Measurements from ENCODE around the gene KDM4B.

The KDM4B gene

GRCh38 chr19:5086725-5087439, 118.0 kb downstream of the KDM4B start:
- no peak for DNase-seq

DNA sequence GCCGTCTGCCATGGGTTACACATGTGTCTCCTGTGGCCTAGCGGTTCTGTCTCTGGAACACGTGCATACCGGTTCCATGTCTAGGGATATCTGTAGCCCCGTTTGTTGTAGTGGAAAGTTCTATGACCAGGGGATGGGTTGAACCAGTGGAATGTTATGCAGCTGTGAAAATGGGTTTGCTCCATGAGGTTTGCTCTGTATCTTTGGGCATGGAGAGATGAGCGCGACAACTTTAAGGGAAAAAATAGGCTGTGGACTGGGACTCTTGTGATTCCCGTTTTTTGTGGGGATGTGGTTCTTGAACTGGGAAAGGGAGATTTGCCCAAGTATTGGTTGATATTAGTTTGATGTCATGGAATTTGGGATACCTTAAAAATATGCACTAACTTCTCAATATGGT, 120.4 kb downstream of the KDM4B start:
- no peak for DNase-seq

- no peak for DNase-seq
These were observed 121.6 kb downstream of the KDM4B start for GRCh38 chr19:5090465-5091017.

DNA sequence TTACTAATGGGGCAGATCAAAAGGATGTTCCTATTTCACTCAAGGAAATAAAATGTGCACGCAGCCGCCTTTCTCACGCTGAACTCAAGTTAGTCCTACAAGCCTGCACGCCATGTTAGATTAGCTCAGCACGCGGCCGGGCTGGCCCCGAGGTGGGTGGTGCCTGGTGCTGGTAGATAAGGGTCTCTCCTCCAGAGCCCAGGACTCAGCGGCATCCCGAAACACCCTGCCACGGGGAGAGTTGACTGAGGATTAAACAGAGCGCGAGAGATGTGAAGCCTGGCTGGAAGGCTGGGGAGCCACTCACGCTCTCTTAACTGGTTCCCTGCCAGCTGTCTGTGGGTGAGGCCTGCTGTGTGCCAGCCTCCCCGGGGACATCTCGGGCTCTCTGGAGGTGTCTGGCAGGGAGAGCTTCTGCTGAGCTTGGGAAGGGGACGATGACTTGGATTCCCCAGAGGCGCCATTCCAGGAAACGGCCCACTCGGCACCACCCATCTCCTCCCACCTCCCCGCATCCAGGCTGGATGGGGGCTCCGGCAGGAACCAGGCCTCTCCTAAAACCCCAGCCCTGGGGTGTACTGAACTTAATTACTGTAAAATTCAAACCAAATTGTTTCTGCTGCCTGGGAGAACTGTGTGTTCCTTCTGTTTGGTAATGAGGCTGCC, 122.2 kb downstream of the KDM4B start:
- peak in 24 of 56 donors; percentile 14 to 65 (median 31) for DNase-seq

DNA sequence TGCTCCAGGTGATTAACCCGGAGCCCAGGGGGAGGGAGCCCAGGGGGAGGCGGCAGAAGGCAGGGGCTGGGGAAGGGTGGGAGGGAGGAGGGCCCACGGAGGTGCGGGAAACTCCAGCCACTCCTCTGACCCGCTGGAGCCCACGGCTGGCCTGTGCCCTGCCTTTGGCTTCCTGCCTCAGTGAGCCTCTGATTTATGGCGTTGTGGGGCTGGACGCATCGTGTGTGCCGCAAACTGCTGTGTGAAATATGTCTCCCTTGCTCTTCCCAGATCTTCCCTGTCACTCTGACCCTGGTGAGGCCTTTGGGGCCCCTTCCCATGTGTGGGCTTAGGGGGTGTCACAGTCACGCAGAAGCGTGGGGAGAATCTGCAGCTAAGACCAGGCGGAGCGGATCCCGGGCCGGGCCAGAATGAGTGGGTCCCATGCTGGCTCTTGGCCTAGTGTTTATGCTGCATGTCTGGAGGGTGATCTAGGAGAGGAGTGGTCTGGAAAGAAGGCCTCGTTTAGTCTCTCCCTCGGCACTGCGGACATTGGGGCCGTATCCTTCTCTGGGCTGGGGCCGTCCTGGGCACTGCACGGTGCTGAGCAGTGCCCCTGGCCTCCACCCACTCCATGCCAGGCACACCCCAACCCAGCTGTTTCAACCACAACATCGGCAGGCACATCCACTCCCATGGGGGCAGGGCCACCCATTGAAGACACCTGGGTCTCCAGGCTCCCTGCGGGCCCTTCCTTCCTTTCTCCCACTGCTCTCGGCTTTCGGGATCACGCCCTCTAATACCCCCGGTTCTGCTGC, 123.0 kb downstream of the KDM4B start:
- no peak for DNase-seq

GRCh38 chr19:5092481-5092843, 123.5 kb downstream of the KDM4B start:
- no peak for DNase-seq

GRCh38 chr19:5093297-5093928, 124.5 kb downstream of the KDM4B start:
- peak in 30 of 56 donors; percentile 13 to 62 (median 40) for DNase-seq

DNA sequence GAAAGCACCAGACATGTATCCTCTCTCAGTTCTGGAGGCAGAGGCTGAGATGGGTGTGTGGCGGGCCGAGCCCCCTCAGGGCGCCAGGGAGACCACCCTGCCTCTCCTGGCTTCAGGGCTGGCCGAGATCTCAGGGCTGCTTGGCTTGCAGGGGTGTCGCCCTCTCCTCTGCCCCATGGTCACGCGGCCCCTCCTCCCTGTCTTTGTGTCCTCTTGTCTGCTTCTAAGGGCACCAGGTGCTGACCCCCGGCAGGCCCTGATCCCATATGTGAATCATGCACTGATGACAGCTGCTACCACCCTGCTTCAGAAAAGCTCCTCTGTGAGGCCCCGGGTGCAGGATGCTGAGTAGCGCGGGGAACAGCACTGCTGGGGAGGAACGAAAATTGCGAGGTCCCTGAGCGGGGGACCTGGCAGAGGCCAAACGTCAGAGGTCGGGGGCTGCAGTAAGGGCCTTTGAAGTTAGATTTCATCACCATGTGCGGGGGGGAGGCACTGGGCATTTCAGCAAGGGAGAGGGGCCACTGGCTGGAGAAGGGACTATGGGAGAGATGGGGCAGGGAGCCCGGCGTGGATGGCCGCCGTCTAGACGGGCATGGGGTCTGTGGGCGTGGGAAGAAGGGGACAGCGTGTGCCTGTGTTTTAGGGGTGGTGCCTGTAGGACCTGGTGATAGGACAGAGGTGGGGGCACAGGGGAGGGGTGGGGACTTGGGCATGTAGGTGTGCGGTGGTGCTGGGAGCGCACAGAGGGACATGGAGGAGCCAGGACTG, 125.2 kb downstream of the KDM4B start:
- DNase-seq: no peak

- no peak for DNase-seq
These were observed 126.1 kb downstream of the KDM4B start for GRCh38 chr19:5094768-5095567.

- DNase-seq: no peak
These were observed 126.6 kb downstream of the KDM4B start for GRCh38 chr19:5095568-5095850.

DNA sequence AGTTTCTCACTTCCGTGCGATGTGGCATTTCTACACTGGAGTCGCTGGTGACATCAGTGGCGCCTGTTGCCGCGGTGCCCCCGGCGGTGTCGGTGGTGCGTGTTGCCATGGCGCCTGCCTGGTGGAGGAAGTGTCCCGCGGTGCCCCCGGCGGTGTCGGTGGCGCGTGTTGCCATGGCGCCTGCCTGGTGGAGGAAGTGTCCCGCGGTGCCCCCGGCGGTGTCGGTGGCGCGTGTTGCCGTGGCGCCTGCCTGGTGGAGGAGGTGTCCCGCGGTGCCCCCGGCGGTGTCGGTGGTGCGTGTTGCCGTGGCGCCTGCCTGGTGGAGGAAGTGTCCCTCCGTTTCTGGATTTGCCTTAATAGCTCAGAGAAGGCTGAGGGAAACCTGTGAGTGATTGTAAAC, 127.6 kb downstream of the KDM4B start:
- DNase-seq: no peak

- no peak for DNase-seq
These were observed 128.5 kb downstream of the KDM4B start for GRCh38 chr19:5097331-5097930.

DNA sequence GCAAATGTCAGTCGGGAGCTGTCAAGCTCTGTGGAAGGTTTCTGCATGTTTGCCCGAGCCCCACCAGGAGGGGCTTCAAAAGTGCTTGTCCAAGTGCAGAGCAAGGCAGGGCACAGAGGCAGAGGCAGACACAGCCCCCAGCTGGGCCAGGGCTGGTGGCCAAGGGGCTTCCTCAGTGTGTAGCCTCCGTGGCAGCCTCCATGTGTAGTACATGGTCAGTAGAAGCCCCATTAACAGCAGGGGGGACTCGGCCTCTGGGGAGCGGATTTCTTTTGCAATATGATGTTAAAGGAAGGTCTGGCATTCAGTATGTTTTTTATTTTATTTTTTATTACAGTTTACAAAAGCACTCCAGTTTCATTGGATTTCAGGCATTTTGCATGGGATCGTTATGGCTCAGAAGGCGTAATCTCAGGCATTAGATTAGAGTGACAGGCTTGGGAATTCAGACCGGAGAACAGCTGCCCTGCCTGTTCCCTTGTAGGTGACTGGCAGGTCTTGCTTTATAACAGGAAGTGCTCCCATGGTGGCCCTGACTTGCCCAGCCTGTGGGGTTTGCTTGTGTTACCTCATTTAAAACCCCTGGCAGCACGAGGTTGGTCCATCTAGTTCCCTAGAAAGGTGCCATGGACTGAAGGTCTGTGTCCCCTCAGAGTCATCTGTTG, 129.2 kb downstream of the KDM4B start:
- DNase-seq: no peak

GRCh38 chr19:5098646-5099045, 129.7 kb downstream of the KDM4B start:
- no peak for DNase-seq

GRCh38 chr19:5099701-5100221, 130.8 kb downstream of the KDM4B start:
- DNase-seq: no peak

GRCh38 chr19:5101871-5102270, 133.0 kb downstream of the KDM4B start:
- DNase-seq: no peak

GRCh38 chr19:5102520-5102919, 133.6 kb downstream of the KDM4B start:
- DNase-seq: no peak

DNA sequence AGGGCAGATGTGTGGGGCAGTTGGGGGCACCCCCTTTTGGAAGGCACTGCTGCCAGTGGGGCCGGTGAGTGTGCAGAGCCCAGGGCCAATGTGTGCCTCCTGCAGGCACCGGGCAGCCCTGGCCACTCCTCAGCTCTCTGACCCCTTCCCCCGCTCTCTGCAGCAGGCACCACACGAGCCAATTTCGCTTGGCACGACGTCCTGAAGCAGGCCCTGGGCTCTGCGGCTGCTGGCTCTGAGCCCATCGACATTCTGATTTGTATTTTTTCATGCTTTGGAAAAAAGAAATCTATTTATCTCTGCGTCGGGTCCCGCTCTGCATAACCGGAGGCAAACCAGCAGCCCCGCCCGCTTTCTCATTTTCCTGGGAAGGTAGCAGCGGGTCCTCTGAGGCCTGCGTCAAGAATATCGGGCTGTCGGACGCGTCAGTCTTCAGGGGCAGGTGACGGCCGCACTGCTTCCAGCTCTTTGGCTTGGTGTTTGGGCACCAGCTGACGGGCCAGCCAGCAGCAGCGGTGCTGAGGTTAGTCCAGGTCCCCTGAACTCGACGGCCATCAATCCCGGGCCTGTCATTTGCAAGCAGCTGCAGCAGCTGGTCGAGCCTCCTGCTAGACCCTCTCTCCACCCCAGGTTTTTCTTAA, 134.3 kb downstream of the KDM4B start:
- peak in 35 of 56 donors; percentile 5 to 69 (median 38) for DNase-seq

All from amygdala (tissue), 56 donors.